ENCODE results near the gene DOCK7.
"Not testable (repeated sequence)": the region's sequence is repeated elsewhere in the genome, so short reads cannot be mapped to it uniquely, and the experiment has no call there.

DOCK7 gene

DNA sequence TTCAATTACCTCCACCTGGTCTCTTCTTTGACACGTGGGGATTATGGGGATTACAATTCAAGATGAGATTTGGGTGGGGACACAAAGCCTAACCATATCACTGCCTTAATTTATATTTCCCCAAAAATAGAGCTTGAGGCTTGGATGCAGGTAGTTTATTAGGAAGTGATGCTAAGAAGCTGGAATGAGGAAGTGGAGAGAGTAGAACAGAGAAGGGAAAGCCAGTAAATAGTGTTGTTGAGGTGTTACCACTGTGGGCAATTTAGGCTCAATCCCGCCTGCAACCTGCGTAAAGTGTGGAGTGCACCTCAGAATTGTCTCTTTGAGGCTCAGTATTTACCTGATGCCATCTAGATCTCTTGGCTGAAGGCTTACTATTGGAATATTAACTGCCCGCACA lies 4.9 kb upstream of the DOCK7 start:
- DNase-seq: no peak

DNA sequence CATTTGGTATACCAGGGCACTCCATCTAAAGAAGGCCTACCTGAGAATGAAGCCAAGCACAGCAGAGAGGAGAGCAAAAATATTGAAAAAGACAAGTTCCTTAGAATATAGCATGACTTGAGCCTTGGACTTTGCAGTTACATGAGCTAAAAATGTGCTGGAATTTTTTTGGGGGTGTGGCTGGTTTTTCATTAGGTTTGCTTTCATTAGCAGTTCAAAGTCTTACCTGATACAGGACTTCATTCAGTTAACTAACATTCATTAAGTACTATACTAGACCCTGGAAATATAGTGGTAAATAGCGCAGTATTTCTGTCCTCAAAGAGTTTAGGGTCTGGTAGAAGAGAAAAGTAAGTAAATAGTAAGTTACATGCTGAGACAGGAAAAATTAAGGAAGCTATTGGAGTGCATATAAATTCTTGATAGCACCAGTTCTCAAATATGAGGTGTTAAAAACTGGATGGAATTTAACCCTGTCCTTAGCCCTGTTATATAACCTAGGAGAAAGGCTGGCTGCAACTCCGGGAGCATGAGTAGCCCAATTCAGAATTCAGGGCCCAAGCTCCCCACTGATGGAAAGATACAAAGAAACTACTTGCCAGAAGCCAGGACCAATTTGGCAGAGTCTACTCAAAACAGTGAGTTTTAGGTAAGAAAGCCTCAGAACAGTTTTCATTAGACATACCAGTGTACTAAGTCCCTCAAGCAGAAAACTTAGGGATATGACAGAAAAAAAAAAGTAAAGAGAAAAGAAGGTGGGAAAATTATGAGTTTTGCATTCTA lies 3.1 kb upstream of the DOCK7 start:
- no peak for DNase-seq

DNA sequence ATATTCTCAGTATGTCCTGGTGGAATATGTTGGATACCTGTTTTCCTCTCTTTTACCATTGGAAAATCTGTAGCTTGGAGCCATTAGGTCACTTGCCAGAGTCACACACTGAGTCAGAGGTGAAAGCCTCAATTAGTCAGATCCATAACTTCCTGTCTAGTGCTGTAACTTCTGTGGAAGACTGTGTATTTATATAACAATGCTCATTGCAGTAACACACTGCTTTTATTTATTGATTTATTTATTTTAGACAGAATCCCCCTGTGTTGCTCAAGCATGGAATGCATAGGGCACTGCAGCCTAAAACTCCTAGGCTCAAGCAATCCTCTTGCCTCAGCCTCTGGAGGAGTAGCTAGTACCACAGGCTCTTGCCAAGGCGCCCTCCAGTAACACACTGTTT lies 1.3 kb upstream of the DOCK7 start:
- no peak for DNase-seq

- peak in 1 of 2 experiments; percentile 44 for DNase-seq
Observed at GRCh38 chr1:62688687-62689085, 500 bp upstream of the DOCK7 start.

DNA sequence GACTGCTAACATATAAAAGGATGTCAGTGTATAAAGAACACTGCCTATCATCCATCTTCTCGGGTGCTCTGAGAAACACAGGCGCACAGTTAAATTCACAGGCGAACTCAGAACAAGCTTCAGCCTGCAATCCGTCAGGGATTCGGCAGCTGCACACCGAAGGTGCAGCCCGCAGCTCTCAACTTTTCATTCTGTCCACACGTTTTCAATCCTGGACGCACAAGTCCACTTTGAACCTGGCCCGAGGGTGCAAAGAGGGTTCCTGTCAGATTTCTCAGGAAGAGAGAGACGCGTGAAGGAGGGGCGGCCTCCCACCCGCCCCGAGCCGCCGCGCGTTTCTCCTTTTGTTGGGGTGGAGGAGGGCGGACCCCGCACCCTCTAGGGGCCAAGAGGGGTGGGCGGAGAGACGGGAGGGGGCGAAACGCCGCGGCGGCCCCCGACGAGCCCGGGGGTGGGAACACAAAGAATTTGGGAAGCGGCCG lies 724 bp downstream of the DOCK7 start:
- DNase-seq: peak; percentile 12 to 48

DNA sequence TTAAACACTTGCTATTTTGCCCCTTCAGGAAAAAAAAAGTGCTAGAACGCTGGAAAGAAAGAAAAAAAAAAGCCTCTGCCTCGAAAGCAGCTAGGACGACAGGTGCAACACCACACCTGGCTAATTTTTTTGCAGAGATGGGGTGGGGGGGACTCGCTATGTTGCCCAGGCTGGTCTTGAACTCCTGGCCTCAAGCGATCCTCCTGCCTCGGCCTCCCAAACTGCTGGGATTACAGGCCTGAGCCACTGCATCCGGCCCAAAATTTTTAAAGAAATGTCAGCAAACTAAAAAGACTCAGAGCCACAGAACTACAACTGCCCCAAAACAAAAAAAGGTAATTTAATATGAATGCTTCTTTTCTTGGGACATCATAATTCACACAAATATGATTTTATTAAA lies 1.4 kb downstream of the DOCK7 start:
- DNase-seq: no peak

DNA sequence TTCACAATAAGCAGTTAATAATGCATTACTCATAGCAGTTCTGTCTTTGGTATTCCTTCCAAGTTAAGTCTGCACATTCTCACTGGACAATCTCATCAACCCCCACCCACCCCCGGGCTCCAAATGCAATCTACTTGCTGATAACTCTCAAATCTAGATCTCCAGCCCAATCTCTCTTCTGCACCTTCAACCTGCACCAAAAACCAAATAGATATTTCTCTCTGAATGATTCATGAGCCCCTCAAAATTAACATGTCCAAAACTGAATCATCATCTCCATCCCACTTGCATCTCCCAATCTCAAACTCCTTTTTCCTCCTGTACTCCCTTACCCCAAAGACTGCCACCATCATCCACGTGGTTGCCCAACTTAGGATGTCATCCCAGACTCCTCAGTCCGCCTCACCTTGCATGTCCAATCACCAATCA lies 2.7 kb downstream of the DOCK7 start:
- DNase-seq: no peak

DNA sequence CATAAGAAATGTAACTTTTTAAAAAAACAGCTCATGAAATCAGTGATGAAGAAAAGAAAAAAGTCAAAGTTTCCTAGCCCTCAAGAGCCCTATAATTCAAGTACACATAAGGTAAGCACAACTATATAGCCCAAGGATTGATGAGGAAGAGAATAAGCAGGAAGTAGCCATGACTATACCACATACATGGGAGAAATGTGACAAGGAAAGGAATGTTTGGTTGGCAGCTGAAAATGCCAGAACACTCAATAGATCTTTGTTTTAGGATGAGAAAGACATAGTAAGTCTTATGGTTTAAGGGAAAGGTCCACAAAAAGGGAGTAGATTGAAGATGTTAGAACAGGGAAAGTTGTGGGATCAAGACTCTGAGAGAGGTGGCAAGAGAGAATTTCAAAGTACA lies 5.7 kb downstream of the DOCK7 start:
- no peak for DNase-seq

DNA sequence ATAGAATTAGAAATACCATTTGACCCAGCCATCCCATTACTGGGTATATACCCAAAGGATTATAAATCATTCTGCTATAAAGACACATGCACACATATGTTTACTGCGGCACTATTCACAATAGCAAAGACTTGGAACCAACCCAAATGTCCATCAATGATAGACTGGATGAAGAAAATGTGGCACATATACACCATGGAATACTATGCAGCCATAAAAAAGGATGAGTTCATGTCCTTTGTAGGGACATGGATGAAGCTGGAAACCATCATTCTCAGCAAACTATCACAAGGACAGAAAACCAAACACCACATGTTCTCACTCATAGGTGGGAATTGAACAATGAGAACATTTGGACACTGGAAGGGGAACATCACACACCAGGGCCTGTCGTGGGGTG lies 7.2 kb downstream of the DOCK7 start:
- DNase-seq: not testable (repeated sequence)

GRCh38 chr1:62677822-62678221 lies 10.4 kb downstream of the DOCK7 start:
- DNase-seq: not testable (repeated sequence)

DNA sequence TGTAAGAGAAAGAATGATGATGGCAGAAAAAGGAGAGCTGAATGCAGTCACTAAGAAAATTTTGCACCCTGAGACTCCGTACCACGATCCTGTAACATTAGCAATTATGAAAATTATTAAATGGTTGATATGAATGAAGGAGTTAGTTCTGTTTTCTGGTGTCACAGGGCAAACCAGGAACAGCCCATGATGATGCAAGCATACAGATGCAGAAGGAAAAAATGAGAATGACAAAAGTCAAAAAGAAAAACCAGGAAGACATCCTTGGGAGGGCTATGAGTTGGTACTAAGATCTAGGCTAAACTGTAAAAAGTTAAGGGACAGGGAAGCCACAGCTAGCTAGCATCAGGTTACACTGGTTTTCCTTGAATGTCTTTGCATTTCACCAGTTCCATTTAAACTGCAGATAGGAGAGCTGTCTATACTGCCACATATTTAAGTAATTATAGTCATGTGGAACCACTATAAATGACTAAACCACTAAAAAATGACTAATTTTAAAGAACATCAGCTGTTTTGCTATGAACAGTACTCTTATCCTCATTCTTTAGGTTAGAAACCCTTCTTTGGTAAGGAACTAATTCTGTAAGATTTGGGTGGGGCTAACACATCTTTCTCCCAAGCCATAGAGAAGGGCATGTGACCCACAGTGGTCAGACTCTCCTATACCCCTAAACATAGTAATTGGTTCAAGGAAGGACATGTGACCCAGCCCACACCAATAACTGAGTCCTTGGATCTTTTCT lies 11.4 kb downstream of the DOCK7 start:
- no peak for DNase-seq

- DNase-seq: no peak
Observed at GRCh38 chr1:62673629-62674028, 14.6 kb downstream of the DOCK7 start.

GRCh38 chr1:62672029-62672428 lies 16.2 kb downstream of the DOCK7 start:
- DNase-seq: no peak

DNA sequence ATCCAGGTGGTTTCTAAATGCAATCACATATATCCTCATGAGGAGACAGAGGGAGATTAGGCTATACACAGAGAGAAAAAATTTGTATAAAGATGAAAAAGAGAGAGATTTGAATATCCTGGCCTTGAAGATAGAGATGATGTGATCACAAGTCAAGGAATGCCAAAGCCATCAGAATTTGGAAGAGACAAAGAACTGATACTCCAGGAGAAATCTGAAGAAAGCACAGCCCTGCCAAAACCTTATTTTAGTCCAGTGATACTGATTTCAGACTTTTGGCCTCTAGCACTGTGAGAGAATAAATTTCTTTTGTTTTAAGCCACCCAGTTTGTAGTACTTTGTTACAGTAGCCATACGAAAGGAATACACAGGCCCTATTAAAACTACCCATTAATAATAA lies 33.4 kb downstream of the DOCK7 start:
- no peak for DNase-seq

DNA sequence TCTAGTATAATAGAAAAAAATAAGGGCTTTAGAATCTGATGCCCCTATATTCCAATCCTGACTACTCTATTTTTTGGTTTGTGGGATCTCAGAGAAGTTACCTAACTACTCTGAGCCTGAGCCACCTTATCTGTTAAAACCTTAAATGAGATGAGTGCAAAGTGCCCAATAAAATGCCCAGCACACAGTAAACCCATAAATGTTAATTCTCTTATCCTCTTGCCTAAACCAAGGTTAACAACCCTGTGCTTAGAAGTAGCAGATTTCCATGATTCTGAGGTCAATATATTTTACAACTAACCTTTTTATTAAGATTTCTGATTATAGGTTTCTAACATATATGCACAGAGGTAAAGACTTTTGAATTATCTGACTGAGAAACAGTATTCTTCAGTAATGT lies 35.8 kb downstream of the DOCK7 start:
- DNase-seq: no peak

- DNase-seq: no peak
Observed at GRCh38 chr1:62643283-62643682, 44.9 kb downstream of the DOCK7 start.

- no peak for DNase-seq
Observed at GRCh38 chr1:62637392-62638105, 50.6 kb downstream of the DOCK7 start.

DNA sequence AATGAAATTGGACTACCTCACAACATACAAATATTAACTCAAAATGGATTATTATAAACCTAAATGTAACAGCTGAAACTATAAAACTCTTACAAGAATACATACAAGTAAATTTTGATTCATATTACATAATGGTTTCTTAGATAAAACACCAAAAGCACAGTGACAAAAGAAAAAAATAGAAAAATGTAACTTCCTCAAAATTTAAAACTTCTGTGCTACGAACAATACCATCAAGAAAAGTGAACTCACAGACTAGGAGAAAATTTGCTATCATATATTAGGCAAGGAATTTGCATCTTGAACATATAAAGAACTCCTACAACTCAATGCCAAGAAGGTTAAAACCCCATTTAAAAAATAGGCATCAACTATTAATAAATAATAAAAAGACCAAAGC lies 59.7 kb downstream of the DOCK7 start:
- DNase-seq: no peak

DNA sequence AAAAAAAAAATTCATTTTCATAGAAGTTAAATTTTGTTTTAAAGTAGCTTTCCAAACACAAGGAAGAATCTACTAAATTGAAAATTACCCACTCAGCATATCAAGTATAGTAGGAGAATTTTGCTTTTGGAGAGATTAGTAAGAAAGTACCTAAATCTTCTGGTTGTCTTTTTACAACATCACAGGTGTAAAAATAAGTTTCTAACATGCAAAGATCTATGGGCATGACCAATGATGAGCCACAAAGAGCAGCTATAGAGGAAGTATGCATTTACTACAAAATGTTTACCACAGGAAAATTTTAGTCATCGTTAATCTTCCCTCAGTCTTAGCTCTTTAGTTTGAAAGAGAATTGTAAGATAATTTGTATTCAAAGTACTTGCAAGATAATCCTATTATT lies 62.8 kb downstream of the DOCK7 start:
- DNase-seq: no peak

GRCh38 chr1:62621907-62622306 lies 66.3 kb downstream of the DOCK7 start:
- DNase-seq: no peak

GRCh38 chr1:62613890-62614289 lies 74.3 kb downstream of the DOCK7 start:
- no peak for DNase-seq

- DNase-seq: no peak
Observed at GRCh38 chr1:62613325-62613727, 74.9 kb downstream of the DOCK7 start.

DNA sequence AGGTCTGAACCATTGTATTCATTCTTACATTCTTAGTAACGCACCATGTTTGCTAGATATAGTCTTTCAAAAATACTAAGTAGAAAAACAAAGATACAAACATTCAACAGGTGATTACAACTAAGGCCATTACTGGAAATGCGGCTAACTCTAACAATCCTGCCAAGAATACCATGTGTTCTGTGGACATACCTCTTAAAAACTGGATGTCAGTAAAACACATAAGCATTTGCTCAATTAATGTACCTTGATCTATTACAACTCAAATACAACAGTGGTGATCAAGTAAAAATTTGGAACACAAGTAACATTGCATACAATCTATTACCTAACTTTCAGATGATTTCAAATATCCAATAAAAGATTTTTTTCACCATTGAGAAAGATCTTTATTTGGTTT lies 75.4 kb downstream of the DOCK7 start:
- DNase-seq: no peak

- DNase-seq: not testable (repeated sequence)
Observed at GRCh38 chr1:62610588-62610987, 77.6 kb downstream of the DOCK7 start.

Data from NCI-H524 (cell line).